ELF-1 (cell line): ENCODE data around the gene GMDS.

Source experiments
- DNase-seq: peaks from one replicate; pipeline ENCODE4 v3.0.0-alpha.2; 2016; ENCODE audit warnings: low read depth, low spot score

Gene GMDS

DNA sequence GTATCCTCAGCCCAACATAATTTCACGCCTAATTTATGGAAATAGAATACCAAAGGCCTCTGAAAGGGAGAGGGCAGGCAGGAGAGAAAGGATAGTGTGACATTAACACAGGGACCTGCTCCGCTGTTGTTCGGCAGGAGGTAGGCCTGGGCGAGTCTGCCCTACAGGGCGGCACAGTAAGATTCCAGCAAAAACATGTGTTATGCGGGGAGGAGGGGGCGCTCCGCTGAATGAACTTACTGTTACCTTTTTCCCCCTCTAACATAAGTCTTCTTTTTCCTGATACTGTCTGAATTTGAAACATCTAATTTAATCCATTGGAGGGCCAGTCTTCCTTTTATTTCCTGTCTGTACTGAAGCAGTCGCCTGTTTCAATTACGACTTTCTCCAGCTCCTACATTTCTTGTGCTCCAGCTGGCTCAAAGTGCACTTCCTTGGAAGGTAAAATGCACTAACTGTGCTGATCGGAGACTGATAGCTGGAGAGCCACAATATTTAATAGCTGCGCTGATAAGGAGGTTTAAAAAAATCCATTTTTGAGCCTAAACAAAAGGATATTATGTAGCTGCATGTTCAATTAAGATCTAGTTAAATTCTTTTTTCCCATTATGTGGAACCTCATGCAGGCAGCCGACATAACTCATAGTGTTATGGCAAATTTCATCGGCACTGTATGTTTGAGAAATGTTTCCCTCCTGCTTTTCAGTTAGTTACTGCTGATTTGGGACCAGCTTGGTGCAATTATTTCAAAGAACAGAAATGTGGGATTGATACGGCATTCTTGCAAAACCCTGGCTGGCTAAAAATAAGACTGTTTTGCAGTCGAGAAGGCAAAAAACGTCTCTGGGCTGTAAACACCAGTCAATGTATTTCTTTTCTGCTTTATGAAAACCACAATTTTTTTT, 442.7 kb downstream of the GMDS start:
- no peak for DNase-seq

DNA sequence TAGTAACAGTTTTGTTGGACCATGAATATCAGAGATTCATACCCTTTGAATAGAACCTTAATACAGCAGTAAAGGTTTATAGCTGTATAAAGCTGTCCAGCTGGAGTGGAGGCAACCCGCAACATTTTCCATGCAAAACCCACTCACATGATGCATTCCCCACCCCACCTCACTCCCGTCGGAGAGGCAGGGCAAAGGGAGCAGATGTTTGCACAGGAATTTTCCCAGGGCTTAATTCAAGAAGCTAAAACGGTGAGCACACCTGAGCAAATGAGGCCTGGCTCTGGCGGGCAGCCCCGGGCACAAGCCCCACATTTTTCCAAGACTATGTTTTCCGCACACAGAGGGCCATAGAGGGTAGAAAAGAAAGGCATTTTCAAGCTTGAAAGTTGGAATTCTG, 444.0 kb downstream of the GMDS start:
- DNase-seq = no peak

DNA sequence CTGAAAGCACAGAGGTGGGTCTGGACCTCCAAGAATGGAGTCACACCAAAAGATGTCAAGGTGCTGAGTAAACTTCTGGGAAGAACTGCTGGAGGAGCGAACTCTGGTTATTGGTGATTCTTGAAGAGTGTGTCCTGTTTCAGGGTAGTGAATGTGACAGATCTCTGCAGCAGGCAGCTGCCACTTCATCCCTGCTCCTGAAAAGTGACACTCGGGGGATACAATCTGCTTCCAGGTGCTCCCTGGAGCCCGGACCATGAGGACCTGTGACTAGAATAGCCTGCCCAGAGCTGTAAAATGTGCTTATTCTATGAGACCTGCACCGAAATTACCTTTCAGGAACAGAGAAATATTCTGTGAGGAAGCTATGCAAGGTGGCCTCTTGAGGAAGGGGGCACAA, 444.6 kb downstream of the GMDS start:
- no peak for DNase-seq

DNA sequence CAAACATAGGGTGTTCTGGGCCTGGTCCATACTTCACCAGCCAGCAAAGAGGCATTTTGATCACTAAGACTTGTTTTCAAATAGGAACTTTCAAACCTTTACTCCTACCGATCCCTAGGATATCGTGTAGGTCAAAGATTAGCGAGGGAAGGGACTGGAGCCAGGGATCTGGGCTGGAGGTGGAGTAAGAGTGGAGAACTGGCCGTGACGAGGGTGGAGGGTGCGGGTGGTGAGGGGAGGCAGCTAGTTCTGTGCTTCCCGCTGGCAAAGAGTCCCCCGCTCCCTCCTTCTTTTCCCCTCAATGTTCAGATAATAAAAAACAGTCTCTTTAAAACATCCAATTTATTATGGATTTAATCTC, 446.5 kb downstream of the GMDS start:
- DNase-seq = no peak

DNA sequence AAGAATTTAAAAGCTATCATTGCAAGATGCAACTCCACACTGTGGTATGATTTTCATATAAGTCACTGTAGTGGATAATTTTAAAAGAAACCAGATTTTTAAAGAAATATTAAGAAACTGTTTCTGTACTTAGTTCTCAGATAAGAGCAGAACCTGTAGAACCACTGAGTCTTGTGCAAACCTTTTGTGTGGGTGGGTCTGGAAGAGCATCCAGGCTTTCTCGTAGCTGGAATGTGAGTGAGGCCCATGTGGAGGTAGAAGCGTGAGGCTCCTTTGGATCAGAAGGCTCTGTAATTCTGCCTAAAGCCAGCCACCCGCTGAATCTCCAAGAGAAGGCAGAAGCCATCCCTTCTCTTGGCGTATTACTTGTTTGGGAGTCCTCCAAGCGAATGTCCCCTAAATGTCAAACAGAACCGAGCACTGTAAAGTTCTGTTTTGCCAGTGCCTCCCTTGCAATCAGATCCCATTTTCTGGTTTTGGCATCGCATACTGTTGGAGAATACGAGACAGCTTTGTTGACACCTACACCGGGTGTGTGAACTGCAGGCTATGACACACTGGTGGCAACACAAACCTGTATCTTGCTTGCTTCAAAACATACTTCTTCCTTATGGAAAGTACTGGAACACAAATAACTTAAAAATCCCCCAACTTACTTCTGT, 447.0 kb downstream of the GMDS start:
- no peak for DNase-seq

DNA sequence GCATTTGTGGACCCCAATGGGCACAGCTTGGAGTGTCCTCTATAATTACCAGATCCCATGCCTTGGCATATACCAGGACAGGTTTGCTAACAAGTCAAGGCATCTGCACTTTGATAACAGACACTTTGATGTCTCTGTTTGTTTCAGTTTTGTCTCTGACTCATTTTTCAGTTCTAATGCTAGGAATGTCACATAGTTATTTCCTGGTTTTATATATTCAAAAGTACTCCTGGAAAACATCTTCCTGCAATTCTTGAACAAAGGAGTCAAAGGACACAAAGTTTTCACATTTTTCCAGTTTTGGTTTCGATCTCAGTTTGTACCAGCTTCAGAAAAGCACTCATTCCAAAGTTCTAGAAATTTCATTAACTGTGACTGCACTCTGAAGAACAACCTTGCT, 447.6 kb downstream of the GMDS start:
- DNase-seq = no peak

DNA sequence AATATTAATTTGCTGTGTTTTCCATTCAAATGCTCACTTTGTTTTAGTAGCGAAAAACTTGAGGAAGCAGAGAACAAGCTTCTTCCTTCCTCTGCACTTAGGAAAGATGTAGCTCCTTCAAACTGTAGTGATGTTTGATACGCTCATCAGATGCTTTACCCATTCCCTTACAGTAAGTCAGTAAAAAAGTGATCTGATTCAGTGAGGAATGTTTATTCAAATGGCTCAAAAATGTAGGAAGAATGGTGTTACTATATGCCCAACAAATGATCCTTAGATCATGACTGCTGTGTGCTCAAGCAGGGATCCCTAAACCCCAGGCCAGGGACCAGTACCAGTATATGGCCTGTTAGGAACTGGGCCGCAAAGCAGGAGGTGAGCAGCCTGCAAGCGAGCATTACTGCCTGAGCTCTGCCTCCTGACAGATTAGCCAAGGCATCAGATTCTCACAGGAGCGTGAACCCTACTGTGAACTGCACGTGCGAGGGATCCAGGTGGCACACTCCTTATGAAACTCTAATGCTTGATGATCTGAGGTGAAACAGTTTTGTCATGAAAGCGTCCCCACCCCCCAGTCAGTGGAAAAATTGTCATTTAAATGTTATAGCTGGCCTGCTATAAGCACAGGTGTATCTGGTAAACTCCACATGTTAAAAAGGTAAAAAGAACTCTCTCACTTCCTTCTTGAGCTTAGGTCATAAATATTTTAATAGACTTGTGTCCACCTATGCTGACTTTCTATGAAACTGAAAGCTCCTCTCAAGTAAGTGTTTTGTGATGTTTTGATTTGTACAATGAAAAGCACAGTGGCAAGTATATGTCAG, 448.5 kb downstream of the GMDS start:
- DNase-seq = no peak

DNA sequence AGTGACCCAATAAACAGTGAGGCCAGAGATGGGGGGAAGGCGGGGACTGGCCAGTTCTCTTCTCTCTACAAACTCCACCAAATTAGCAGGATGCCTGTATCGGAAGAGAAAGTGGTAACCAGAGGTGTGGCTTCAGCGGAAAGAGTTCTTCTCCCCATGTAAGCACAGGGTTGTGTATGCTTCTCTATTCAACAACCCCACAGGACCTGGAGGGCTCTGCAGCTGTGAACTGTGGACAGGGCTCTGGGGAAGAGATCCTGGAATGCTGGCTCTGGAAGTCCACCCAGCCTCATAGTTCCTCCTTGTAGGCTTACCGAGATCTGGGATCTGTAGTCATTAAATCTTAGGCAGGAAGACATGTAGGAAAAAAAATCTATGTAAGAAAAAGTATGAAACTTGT, 449.5 kb downstream of the GMDS start:
- DNase-seq = no peak

DNA sequence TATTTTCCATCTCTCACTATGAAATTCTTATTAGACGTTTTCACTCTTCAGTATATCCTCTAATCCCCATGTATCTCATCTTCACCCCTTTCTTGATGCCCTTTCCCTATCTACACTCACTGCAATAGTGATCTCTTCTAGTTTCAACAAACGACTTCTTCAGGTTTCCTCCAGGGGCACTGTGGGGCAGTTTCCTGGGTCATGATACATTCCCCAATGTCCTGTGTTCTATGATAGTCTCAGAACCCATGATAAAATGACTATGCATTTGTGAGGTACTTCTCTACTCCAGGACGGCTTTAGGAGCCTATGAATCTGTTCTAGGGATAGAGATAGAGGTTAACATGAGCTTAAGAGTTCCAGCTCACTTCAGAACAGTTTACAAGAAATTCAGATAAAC, 452.4 kb downstream of the GMDS start:
- DNase-seq = no peak

DNA sequence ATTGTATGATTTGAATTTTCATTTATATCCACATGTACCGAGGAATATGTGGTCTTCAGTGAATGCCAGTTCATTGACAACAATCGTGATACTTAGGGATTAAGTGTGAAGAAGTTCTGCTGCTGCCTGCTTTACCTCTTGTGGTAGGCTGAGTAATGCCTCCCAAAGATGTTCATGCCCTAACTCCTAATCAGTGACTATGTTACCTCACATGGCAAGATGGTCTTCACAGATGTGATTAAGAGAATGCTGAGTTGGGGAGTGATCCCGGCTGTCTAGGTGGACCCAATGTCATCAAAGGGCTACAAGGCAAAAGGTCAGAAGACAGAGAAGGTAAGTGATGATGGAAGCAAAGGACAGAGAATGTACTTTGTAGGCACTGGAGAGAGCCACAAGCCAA, 454.7 kb downstream of the GMDS start:
- DNase-seq = no peak

DNA sequence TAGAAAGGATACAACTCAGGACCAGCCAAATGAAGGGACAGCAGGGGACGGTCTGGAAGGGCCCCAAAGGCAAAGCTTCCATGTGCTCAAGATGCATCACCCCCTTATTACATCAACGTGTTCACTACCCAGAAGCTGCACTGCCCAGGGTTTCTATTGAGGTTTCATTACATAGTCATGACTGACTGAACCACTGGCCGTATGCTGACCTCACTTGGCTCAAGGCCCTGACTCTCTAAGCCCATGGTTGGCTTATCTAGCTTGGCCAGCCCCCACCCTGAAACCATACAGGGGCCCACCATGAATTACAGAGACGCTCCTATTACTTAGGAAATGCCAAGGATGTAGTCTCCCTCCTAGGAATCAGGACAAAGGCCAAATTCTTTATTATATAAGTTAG, 456.3 kb downstream of the GMDS start:
- DNase-seq = no peak

DNA sequence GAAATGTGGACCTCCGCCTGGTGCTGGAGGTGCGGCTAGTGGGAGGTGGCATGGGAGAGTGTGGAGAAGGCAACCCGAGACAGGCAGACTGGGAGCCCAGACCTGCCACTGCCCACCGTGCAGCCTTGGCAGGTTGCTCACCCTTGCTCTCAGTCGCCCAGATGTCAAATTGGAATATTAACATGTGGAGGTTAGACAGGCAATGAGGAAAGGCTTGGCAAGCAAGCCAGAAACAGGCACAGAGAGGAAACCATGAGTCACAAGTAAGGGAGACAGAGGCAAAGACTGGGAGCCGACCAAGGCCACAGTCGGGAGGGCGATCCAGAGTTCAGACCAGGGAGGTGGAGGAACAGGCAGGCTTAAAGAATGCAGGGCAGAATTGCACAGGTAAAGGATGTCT, 457.5 kb downstream of the GMDS start:
- no peak for DNase-seq

DNA sequence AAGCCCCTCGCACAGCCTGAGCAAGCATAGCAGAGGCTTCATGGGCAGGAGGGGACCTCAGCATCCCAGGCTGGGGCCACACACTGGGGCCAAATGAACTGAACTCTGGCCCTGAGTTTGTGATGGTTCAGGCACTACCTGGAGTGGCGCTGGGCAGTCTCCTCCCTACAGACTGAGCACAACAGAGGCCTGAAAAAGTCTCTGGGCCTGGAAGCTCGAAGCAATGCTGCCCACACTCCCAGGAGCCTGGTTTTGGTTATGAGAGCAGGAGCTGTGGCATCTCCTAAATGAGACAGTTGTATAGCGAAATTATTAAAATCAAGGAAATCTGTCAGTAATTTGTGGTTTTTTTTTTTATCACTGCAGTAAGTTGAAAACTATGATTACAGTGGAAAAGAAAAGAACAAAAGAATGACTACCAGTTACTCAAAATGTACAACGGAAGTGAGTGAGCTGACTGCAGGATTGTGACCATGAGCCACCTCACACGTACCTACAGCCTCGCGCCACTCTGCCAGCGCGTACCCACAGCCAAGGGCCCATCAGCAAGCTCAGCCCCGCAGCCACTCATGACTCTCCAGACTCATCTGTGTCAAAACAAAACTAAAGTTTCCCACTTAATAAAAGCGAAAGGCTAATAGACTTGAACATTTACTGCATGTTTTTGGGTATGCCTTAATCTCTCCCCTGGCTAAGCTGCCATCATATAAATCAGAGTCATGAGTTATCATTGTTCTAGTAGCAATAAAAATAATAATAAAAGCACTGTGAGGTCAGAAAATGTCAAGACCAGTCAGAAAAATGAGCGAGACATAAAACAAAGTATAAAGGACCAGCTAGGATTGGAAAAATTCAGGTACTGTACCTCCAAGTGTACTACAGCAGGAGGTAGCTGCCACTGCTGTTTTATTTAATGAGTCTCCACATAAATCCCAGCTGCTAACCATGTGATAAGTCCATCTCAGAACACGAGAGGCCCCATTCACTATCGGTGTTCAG, 458.7 kb downstream of the GMDS start:
- DNase-seq = no peak

DNA sequence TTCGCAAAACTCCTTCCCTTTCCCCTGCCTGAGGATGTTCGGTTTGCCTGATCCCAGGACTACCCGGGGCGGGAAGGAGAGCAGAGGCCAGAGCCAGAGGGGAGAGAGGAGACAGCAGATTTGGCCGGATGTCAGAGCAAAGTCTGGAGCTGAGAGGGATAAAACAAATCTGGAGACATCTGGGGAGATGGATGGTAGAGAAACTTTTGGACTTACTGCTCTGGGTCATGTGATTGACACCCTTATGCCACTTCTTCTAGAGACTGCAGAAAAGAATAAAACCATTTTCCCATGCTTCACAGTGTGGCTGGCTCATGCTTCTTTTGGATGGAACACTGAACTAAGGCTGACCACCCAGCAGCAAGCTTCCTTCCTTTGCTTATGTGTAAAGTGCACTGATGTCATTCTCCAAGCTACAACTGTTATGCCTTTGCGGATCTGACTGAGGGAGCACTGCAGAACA, 461.0 kb downstream of the GMDS start:
- DNase-seq = no peak

DNA sequence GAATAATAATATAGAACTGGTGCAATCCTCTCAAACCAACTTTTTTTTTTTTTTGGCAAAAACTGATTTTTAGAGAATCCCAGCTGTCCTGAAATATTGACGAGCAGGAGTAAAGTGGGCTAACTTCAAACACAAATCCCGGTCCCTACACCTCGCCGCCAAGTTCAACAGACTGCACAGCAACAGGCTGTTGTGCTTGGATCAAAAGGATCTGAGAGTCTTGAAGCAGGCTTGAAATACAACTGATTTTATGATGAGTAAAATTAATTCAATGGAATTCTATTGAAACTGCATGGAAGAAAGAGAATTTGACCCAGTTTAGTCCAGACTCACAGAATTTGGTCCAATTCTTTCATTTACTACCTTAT, 463.6 kb downstream of the GMDS start:
- no peak for DNase-seq

DNA sequence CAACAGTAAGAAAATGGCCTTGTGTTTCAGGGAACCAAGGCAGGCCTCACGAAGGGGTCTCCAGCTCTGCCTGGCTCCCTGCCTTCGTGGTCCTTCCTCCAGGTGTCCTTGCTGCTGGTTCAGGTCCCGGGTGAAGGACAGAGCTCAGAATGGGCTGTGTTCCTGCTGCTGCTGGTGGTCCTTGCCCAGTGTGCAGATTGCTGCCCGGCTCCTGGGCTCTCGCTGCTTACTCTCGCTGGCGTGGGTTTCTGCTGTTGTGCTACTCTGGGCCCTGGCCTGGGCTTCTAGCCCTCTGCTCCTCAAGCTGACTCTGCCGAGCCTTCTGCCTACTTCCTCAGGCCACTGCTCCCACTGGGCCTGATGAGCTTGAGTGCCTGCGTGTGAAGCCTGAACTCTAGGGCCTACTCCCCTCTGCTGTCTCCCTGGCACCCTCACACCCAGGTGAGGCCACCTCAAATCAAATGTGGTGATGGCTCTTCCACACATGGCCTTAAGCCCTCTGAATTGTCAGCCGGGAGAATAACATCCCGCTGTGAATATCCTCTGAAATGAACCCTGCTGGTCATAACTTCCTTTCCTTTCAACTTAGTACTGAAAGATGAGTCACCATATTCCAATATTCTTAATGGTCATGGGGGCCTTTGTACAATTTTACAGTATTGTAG, 464.1 kb downstream of the GMDS start:
- DNase-seq = no peak

DNA sequence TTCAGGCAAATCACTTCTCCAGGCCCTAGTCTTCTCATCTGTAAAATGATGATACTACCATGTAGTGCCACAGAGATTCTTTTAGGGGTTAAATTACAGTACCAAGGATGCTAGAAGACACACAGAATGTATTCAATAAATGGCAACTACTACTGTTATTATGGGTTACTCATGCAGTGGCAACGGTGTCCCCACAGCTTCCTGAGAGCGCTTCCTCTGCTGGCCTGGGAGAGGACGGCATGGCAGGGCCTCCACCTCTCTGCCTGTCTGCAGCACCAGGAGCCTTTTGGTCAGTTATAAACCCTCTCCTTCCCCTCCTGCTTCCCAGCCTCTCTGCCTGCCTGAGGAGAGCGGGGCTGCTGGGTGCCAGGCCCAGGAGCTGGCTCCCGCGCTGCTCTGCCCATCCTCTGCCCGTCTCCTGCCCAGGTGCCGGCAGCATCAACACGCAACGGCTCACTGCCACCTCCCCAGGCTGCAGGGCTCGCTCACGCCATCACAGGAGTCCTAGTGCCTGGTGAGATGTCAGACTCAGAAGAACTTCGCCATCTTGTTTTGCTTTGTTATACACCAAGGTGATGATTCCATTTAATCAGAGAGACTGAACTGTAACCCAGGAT, 465.0 kb downstream of the GMDS start:
- DNase-seq = no peak

DNA sequence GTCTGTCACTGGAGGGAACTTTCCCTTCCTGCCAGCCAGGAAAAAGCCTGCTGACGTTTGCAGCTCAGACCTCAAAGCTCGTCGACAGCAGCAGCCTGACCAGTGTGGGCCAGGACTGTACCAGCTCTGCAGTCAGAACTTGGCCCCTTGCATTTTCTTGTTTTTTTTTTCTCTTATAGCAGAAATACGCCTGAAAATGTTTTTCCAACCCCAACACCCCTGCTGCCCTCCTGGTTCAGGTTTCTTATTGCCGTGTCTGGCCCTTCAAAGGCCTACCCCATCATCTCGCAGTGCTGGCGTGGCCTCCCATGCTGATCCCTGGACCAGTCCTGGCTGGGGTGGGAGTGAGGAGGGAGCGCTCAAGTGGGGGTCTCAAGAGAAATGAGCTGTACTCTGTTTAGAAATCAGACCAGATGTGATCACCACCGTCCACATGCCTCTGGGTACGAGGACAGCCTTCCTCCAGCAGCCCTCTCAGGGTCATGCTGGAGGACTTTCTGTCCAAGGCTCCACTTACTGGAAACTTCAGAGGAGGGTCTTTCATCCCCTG, 466.6 kb downstream of the GMDS start:
- no peak for DNase-seq

DNA sequence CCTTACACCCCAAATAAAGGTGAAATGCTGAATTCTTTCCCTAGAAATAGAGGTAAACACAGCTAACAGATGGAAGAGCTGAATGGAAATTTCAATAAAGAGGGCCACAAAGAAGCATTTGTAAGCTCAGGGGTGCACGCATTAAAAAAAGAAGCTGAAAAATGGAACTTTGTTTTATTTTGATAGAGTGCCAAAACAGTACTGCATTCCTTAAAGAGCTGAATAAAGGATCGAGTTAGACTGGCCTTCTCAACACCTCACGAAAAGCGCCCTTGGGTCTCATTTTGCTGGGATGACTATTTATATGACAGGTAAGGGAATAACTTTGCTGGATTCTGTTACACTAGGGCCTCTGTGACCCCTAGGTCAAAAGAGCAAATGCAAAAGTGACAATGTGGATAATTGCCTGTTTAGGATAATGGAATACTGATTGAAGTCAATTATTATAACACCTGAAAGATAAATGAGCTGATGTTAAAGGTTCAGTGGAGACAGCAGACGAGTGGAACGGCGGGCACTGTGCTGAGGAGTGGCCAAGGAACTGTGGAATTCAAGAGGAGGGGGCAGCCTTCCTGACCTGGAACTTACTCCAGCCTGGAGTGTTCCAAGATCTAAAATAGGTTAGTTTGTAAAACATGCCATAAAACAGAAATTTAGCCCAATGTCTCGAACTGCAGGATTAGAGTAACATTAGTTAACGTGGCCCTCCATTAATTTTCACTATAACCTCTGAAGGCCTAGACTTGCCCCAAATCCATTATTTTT, 467.3 kb downstream of the GMDS start:
- no peak for DNase-seq
